Raji (cell line): ENCODE results near the gene ABHD2.

Experiments used
- POLR2A ChIP-seq: IDR thresholded peaks from 2 replicates; pipeline ENCODE4 v1.6.1; 2011; ENCODE audit warnings: low read depth, low read length, control low read depth; ENCODE audit not compliant: insufficient read depth

Gene ABHD2

DNA sequence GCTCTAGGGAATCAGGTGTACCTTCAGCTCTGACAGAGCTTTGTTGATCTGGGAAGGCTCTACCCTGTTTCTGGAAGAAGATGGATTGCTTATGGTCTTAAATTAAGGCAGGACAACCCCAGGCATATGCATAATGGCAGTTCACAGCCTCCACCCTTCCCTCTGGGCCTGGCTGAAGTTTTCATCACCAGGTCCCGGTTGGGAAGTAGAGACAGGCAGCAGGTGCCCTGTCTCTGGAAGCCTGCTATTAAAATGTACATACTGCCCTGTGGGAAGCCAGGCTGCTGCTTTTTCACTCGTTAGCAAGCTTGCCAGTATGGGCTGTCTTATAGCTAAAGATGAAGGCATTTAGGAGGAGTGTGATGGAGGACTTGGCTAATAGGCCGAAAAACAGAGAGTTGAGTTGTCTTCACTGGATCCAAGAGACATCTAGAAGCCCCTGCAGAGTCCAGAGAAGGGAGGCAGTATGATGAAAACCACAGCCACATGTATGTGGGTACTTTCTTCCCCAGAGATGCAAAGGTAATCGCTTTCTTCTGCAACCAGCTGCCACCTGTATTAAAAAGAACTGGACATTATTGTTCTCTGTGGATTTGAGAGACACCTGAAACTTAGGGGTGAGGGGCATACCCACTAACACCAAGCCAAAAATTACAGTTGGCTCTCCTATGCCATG, 34.4 kb downstream of the ABHD2 start:
- TF ChIP-seq POLR2A, result no peak

DNA sequence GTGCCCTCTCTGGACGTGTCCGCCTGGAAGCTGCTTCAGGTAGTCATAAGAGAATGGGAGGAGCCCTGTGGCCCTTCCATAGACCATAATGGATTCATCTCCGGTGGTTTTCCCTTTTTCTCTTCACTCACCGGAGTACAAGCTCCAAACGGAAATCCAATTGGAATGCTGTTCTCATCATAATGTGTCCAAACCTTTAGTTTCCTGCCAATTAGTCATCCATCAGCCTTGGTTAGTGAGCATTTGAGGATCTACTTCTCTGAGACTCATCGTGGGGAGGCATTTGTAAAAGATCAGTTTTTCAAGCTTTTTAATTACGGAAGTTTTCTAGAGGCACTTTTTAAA, 34.9 kb downstream of the ABHD2 start:
- TF ChIP-seq POLR2A, result no peak

- no peak for TF ChIP-seq POLR2A
These were observed 37.0 kb downstream of the ABHD2 start for GRCh38 chr15:89125088-89125826.

DNA sequence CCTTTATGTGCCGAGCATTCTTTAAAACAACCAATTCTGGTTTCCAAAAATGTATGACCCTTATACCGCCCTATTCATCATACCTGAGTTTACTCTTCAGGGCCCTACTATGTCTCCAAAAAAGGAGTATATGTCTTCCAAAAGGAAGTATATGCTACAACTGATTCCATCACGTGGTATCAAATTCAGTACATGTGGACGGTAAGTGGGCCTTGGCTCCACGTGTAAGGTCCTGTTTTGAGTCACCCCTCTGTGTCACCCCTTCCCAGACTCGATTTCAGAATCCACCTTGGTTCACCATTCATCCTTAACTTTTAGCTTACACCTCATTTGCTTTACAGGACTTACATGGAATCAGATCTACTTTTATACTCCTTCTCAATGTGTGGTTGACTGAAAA, 37.8 kb downstream of the ABHD2 start:
- TF ChIP-seq POLR2A, result no peak

DNA sequence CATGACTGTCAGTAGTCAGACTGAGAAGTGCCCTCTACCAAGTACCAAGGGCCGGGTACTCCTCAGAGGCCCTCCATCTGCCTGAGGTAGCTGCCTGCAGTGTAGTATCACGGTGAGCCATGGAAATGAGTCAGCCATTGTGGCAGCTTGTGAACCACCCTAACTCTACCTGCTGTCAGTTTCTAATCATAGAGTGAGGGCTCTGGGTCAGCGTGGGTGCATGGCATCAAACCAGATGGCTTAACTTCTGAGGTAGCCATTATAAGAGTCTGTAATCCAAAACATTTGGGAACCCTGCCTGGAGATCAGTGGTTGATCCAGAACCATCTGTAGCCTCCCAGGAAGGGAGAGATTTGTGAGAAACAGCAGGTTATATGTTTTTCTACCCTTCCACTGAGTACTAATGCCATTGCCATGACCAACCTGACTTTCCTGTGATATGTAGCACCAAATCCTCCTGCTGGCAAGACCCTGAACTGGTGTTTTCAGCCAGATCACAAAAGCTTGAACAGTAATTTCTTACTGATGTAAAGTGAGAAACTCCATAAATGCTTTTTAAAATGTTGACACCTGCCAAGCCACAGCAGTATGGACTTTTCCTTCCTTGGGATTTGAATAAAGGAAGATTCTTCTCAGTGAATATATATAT, 38.9 kb downstream of the ABHD2 start:
- no peak for TF ChIP-seq POLR2A

DNA sequence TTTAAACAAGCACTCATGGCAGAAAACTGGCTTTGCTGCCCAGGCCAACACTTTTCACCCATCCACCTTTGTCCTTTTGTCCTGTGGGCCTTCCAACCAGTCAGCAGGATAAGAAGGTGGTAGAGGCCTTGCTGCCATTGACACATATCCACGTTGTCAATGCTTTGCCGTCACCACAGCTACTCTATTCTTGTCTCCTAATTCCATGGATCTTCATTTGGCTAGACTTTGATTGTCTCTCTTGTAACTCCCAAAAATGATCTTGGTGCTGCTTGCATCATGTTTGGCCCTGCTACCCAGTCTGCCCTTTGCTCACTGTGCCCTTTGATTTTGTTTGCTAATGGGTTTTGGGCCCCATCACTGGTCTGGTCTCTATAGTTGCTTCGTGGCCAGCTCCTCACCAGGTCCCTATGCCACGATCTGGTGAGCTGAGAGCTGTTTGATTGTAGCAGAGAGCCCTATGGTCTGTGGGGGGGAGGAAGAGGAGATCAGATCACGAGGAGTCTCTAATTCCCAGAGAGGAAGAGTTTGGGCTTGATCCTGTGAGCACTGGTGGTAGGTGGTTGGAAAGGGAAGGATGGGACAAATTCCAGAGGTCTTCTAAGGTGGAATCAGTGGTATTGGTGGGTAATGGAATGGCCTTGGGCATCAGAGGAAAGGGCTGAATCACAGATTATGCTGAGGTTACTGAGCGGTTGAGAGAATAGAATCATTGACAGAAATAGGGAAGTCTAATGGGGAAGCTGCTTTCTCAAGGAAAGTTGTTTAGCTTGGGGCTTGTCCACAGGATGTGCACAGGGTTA, 40.3 kb downstream of the ABHD2 start:
- TF ChIP-seq POLR2A, result no peak

- TF ChIP-seq POLR2A, result no peak
These were observed 41.0 kb downstream of the ABHD2 start for GRCh38 chr15:89129123-89129815.

GRCh38 chr15:89129816-89130134, 41.5 kb downstream of the ABHD2 start:
- no peak for TF ChIP-seq POLR2A

- no peak for TF ChIP-seq POLR2A
These were observed 41.9 kb downstream of the ABHD2 start for GRCh38 chr15:89130201-89130600.

- no peak for TF ChIP-seq POLR2A
These were observed 43.5 kb downstream of the ABHD2 start for GRCh38 chr15:89131731-89132130.

- TF ChIP-seq POLR2A, result no peak
These were observed 44.6 kb downstream of the ABHD2 start for GRCh38 chr15:89132611-89133507.

- TF ChIP-seq POLR2A, result no peak
These were observed 48.0 kb downstream of the ABHD2 start for GRCh38 chr15:89136078-89136806.
